Natural killer cell treated with Interleukin-12 subunit alpha and Interleukin-12 subunit beta and Interleukin-15 and Interleukin-18, amount 100 ng/mL, for 72 hours (primary cell): ENCODE measurements around the gene CTNNAL1. TPM values are rescaled to one million over a fixed set of nuclear protein-coding genes. Genes with fewer than 3 reads are reported as not detected.
"Not testable (repeated sequence)": the region's sequence is repeated elsewhere in the genome, so short reads cannot be mapped to it uniquely, and the experiment has no call there.

Experiments
- ATAC-seq, 2 donors: fragments of 150-1000 bp; cut with Tn5 transposase in 1 of 2; sonication (Bioruptor Pico), chemical (Tn5 transposase) in 1 of 2; 2 replicates each; pipeline ENCODE4 v1.10.0; 2021
- DNase-seq: peaks from one replicate; pipeline ENCODE4 v3.0.0; 2022; ENCODE audit warnings: low spot score
- H3K27ac Mint-ChIP-seq, 2 donors: 1 replicate in 1 of 2; 2 replicates in 1 of 2; pipeline ENCODE4 v1.8.0; 2022; ENCODE audit warnings: mixed read lengths in 2 of 2, mild to moderate bottlenecking in 1 of 2, moderate library complexity in 1 of 2
- H3K27me3 Mint-ChIP-seq, 2 donors: 1 replicate in 1 of 2; 2 replicates in 1 of 2; pipeline ENCODE4 v1.8.0; 2022; ENCODE audit warnings: mixed read lengths in 2 of 2
- H3K36me3 Mint-ChIP-seq: one replicate; pipeline ENCODE4 v1.8.0; 2022; ENCODE audit warnings: mixed read lengths
- H3K4me1 Mint-ChIP-seq, 2 donors: 1 replicate in 1 of 2; 2 replicates in 1 of 2; pipeline ENCODE4 v1.8.0; 2022; ENCODE audit warnings: low read depth in 2 of 2, mixed read lengths in 2 of 2, mild to moderate bottlenecking in 1 of 2
- H3K4me3 Mint-ChIP-seq: one replicate; pipeline ENCODE4 v1.8.0; 2022; ENCODE audit warnings: mixed read lengths
- H3K9me3 Mint-ChIP-seq: 2 replicates; pipeline ENCODE4 v1.8.0; 2022; ENCODE audit warnings: mixed read lengths
- total RNA-seq, 2 donors: library from RNA; stranded (reverse); gene quantifications; one replicate each; pipeline ENCODE4 v1.2.3, GENCODE V29; 2022

Gene CTNNAL1, protein sequence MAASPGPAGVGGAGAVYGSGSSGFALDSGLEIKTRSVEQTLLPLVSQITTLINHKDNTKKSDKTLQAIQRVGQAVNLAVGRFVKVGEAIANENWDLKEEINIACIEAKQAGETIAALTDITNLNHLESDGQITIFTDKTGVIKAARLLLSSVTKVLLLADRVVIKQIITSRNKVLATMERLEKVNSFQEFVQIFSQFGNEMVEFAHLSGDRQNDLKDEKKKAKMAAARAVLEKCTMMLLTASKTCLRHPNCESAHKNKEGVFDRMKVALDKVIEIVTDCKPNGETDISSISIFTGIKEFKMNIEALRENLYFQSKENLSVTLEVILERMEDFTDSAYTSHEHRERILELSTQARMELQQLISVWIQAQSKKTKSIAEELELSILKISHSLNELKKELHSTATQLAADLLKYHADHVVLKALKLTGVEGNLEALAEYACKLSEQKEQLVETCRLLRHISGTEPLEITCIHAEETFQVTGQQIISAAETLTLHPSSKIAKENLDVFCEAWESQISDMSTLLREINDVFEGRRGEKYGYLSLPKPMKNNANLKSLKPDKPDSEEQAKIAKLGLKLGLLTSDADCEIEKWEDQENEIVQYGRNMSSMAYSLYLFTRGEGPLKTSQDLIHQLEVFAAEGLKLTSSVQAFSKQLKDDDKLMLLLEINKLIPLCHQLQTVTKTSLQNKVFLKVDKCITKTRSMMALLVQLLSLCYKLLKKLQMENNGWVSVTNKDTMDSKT
- 10 to 100 TPM; 14.6 to 17.3 TPM for total RNA-seq

DNA sequence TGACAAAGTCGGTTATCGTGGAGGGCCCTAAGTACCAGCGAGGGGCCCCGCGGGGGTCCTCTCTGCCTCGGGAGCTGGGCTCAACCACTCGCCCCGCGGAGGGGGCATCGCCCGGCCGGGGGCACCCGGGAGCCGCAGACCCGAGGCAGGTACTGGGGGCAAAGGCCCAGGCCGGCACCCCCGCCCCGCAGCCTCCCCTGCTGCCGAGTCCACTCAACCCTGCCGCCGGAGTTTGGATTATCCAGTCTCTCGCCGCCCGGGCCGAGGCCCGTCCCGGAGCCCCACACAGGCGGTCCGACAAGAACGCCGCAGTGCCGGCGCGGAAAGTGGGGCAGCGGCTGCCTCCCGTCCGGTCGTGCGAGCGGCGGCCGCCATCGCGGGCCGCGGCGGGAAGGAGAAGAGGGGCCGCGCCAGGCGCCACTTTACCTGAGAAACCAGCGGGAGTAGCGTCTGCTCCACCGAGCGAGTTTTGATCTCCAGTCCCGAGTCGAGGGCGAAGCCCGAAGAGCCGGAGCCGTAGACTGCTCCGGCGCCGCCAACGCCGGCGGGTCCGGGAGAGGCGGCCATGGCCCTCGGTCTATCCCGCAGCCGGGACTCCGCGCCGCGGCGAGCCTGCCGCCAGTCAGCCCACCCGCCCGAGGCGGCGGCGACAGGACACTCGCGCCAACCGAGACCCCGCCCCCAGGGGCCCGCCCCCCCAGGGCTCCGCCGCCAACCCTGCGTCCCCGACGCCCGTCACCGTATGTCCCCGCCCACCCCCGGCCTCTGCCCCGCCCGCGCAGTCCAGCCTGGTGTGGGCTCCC is at the start of gene CTNNAL1:
CTNNAL1 (minus strand) TSS at position 624 of the 803 bp plus-strand sequence; CDS start at position 567, 57 bp downstream.
- peaks cover 3 to 10% of the 10 kb centered on the region in 2 donors for H3K27me3 Mint-ChIP-seq
- no peaks in the 10 kb centered on the region for H3K9me3 Mint-ChIP-seq
- DNase-seq (peak; percentile 93), ATAC-seq (peak; percentile 98)
- peak within 1 kb of the TSS; percentile 85 to 96 for H3K27ac Mint-ChIP-seq
- peak within 1 kb of the TSS; percentile 98 for H3K4me3 Mint-ChIP-seq
- peaks cover 22 to 24% of the 10 kb centered on the region in 2 donors for H3K4me1 Mint-ChIP-seq
- no peaks in the 10 kb centered on the region for H3K36me3 Mint-ChIP-seq

GRCh38 chr9:109062543-109062942 is 49.2 kb upstream of the CTNNAL1 start:
- Mint-ChIP-seq H3K4me3 (no peak overlapping the region), H3K27me3 (no peaks in the 10 kb centered on the region), H3K9me3 (no peaks in the 10 kb centered on the region), H3K27ac (no peak overlapping the region), H3K36me3 (peaks cover 19% of the 10 kb centered on the region), H3K4me1 (no peaks in the 10 kb centered on the region)
- DNase-seq (no peak), ATAC-seq (no peak)

- Mint-ChIP-seq H3K9me3 (no peaks in the 10 kb centered on the region), H3K27ac (no peak overlapping the region), H3K4me1 (no peaks in the 10 kb centered on the region), H3K36me3 (peaks cover 26% of the 10 kb centered on the region), H3K27me3 (no peaks in the 10 kb centered on the region), H3K4me3 (no peak overlapping the region)
- ATAC-seq, result no peak
- DNase-seq, result no peak
Measured at GRCh38 chr9:109060191-109060590, 46.9 kb upstream of the CTNNAL1 start.

DNA sequence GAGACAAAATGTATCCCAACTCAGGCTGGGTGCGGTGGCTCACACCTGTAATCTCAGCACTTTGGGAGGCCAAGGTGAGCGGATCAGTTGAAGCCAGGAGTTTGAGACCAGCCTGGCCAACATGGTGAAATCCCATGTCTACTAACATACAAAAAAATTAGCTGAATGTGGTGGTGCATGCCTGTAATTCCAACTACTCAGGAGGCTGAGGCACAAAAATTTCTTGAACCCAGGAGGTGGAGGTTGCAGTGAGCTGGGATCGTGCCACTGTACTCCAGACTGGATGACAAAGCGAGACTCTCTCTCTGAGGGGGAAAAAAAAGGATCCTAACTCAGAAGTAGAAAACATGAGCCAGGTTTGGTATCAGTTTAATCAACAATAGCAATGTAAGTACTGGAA is 39.8 kb upstream of the CTNNAL1 start:
- not testable (repeated sequence) for H3K4me1 Mint-ChIP-seq, ATAC-seq, DNase-seq, H3K27ac Mint-ChIP-seq, H3K27me3 Mint-ChIP-seq, H3K9me3 Mint-ChIP-seq, H3K4me3 Mint-ChIP-seq
- peaks cover 23% of the 10 kb centered on the region for H3K36me3 Mint-ChIP-seq

DNA sequence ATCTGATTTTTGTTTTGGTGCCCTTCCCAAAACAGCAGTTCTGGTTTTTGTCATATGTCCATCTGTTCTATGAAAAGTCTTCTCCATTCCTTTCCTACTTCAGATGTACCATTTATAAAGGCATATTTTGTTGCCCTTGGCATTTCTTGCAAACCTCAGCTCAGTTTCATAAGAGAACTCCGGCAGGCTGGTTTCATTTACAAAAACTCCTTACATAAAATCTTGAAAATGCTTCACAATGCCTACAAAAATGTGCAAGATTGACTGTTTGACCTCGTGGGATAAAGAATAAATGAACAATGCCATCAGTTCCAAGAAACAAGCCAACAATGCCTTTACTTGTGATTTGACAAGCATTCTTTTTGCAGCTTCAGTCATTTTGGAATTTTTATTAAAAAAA is 39.1 kb upstream of the CTNNAL1 start:
- Mint-ChIP-seq H3K9me3 (no peaks in the 10 kb centered on the region), H3K36me3 (peaks cover 27% of the 10 kb centered on the region), H3K27me3 (no peaks in the 10 kb centered on the region), H3K27ac (no peak overlapping the region), H3K4me1 (no peaks in the 10 kb centered on the region), H3K4me3 (no peak overlapping the region)
- DNase-seq (no peak), ATAC-seq (no peak)

GRCh38 chr9:109051733-109052132 is 38.4 kb upstream of the CTNNAL1 start:
- Mint-ChIP-seq H3K27ac (no peak overlapping the region), H3K36me3 (peaks cover 31% of the 10 kb centered on the region), H3K4me1 (no peaks in the 10 kb centered on the region), H3K27me3 (no peaks in the 10 kb centered on the region), H3K9me3 (no peaks in the 10 kb centered on the region), H3K4me3 (no peak overlapping the region)
- ATAC-seq (no peak), DNase-seq (no peak)

GRCh38 chr9:109050444-109050843 is 37.1 kb upstream of the CTNNAL1 start:
- no peaks in the 10 kb centered on the region for H3K9me3 Mint-ChIP-seq
- no peak overlapping the region for H3K27ac Mint-ChIP-seq
- ATAC-seq (no peak), DNase-seq (no peak)
- no peaks in the 10 kb centered on the region for H3K27me3 Mint-ChIP-seq
- no peak overlapping the region for H3K4me3 Mint-ChIP-seq
- H3K36me3 Mint-ChIP-seq, result peaks cover 25% of the 10 kb centered on the region
- H3K4me1 Mint-ChIP-seq, result no peaks in the 10 kb centered on the region

DNA sequence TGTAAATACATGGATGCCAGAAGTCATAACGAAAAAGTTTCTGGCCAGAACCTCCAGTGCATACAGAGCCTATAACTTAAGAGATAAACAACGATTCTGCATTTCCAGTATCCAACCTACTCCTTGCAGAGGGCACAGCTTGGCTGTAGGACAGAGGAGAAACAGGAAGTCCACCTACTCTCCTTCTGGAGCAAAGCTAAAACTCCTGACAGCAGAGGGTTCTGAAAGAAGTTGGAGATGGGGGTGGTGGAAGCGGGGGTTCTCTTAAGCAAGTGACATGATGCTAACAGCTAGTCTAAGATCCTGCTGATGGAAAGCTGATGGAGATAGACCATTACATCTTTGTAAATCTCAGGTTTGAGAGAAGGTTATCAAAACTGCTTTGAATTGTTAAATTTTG is 35.5 kb upstream of the CTNNAL1 start:
- Mint-ChIP-seq H3K4me1 (no peaks in the 10 kb centered on the region), H3K36me3 (peaks cover 26% of the 10 kb centered on the region), H3K27ac (no peak overlapping the region)

GRCh38 chr9:109047259-109047658 is 34.0 kb upstream of the CTNNAL1 start:
- no peak for DNase-seq
- no peaks in the 10 kb centered on the region for H3K9me3 Mint-ChIP-seq
- no peak overlapping the region for H3K4me3 Mint-ChIP-seq
- ATAC-seq, result no peak
- no peak overlapping the region for H3K27ac Mint-ChIP-seq
- peaks cover 38% of the 10 kb centered on the region for H3K36me3 Mint-ChIP-seq
- no peaks in the 10 kb centered on the region for H3K27me3 Mint-ChIP-seq
- no peaks in the 10 kb centered on the region for H3K4me1 Mint-ChIP-seq

More for the DNA sequence above, 35.5 kb upstream of the CTNNAL1 start:
- Mint-ChIP-seq H3K9me3 (no peaks in the 10 kb centered on the region), H3K27me3 (no peaks in the 10 kb centered on the region), H3K4me3 (no peak overlapping the region)
- ATAC-seq (no peak), DNase-seq (no peak)

DNA sequence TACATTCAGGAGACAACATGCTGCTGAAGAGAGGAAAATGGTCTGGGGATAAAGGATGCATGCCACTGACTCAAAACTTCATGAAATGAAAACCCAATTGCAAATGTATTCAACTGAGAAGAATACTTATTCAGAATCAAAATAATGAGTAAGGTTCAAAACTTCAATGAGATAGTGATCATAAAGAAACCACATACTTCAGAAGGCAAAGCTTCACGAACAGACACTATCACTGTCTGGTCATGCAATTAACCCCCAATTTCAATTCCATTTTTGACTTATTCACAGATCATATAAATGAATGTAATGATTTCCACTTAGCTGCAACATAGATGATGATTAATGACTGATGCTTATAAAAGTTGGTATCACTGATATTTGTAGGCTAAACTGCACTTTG is 33.0 kb upstream of the CTNNAL1 start:
- DNase-seq, result no peak
- no peak for ATAC-seq
- Mint-ChIP-seq H3K27ac (no peak overlapping the region), H3K4me1 (no peaks in the 10 kb centered on the region), H3K4me3 (no peak overlapping the region), H3K27me3 (no peaks in the 10 kb centered on the region), H3K9me3 (no peaks in the 10 kb centered on the region), H3K36me3 (peaks cover 38% of the 10 kb centered on the region)

DNA sequence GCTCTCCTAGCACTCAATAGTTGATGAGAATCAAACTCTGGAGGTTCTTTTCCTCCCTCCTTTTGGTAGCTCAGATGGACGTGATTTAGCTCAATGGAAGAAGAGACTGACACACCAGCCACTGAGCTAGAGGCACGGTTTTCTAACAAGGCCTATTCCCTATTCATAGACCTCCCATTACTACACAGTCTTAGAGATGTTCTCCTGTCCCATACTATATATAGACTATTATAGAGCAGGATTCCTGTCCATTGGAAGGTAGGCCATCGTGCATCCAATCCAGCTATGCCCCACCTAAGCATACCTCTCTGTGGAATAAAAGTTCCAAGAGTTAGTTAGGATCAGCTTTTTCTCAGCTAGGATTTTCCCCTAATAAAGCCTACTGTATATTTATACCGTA is 30.3 kb upstream of the CTNNAL1 start:
- Mint-ChIP-seq H3K27me3 (no peaks in the 10 kb centered on the region), H3K9me3 (no peaks in the 10 kb centered on the region), H3K36me3 (peaks cover 29% of the 10 kb centered on the region), H3K4me3 (no peak overlapping the region), H3K4me1 (no peaks in the 10 kb centered on the region), H3K27ac (no peak overlapping the region)
- ATAC-seq (no peak), DNase-seq (no peak)

DNA sequence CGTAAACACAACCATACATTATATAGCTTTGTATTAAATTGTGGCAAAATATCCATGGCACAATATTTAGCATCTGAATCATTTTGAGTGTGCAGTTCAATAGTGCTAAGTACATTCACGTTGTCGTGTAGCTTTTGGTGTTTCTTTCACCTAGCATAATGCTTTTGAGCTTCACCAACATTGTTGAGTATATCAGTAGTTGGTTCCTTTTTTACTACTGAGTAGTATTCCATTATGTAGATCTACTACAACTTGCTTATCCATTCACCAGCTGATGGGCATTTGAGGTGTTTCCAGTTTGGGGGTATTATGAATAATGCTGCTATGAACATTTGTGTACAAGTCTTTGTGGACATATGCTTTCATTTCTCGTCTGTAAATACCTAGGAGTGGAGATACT is 27.3 kb upstream of the CTNNAL1 start:
- Mint-ChIP-seq H3K4me1 (peaks cover 0 to 2% of the 10 kb centered on the region in 2 donors), H3K4me3 (no peak overlapping the region), H3K27me3 (no peaks in the 10 kb centered on the region), H3K9me3 (no peaks in the 10 kb centered on the region), H3K27ac (no peak overlapping the region), H3K36me3 (peaks cover 23% of the 10 kb centered on the region)
- ATAC-seq (no peak), DNase-seq (no peak)

DNA sequence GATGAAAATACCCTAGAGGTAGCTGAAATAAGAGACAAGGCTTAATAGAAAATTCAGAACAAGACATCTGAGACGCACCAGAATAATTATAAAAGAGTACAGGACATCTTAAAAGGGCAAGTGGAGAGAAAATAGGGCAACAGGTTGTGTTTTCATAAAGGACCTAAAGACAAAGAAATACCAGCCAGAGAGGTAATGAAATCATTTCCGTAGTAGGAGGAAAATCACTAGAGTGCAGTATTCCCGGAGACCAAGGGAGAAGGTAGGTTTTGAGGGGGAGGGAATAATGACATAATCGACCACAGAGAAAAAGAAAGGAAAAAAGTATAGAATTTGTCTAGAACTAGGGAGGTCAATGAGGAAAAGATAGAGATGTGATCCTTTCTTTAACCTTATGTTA is 26.2 kb upstream of the CTNNAL1 start:
- no peak for DNase-seq
- Mint-ChIP-seq H3K9me3 (no peaks in the 10 kb centered on the region), H3K4me1 (peaks cover 0 to 2% of the 10 kb centered on the region in 2 donors), H3K27me3 (no peaks in the 10 kb centered on the region), H3K27ac (no peak overlapping the region), H3K4me3 (no peak overlapping the region), H3K36me3 (peaks cover 23% of the 10 kb centered on the region)
- ATAC-seq, result no peak
